Neural cell (in vitro differentiated cells): ENCODE data around the gene CPO.

Source experiments
- CTCF ChIP-seq: fragments of 450-650 bp; IDR thresholded peaks from 2 replicates; pipeline ENCODE4 v1.5.1; 2014; ENCODE audit warnings: antibody characterized with exemption, mild to moderate bottlenecking, moderate library complexity; ENCODE audit not compliant: poor library complexity, severe bottlenecking
- EP300 ChIP-seq: fragments of 450-650 bp; conservative IDR thresholded peaks from 2 replicates; pipeline ENCODE4 v1.6.1; 2014; ENCODE audit warnings: antibody characterized with exemption, mild to moderate bottlenecking, moderate library complexity; ENCODE audit not compliant: poor library complexity, severe bottlenecking
- EZH2 ChIP-seq: fragments of 200-600, 300-800 bp; shearing (Covaris generic), sonication (generic); IDR thresholded peaks from 2 replicates; pipeline ENCODE4 v1.6.1; 2014; ENCODE audit warnings: antibody characterized with exemption, low read length, borderline replicate concordance, mild to moderate bottlenecking; ENCODE audit not compliant: insufficient read depth, poor library complexity, severe bottlenecking

- TF ChIP-seq EP300 (no peak), CTCF (peak; percentile 18), EZH2 (no peak)
These were observed 69.0 kb downstream of the CPO start for GRCh38 chr2:207008105-207008990.
